HepG2 (cell line): ENCODE measurements around the gene NUDT6. TPM values are rescaled to one million over a fixed set of nuclear protein-coding genes. Genes with fewer than 3 reads are reported as not detected.
A peak's percentile ranks its signal among the peaks of the same experiment; 100 is the strongest.

Experiments
- BCLAF1 ChIP-seq: fragments of 450-650 bp; IDR thresholded peaks from 2 replicates; pipeline ENCODE4 v1.6.1; 2017; ENCODE audit warnings: mild to moderate bottlenecking
- CBX5 ChIP-seq: sonication (generic); formaldehyde crosslinking; IDR thresholded peaks from 2 replicates; pipeline ENCODE4 v1.4.0; 2020; ENCODE audit warnings: missing genetic modification reagents, borderline replicate concordance
- LBX2 ChIP-seq: sonication (generic); formaldehyde crosslinking; IDR thresholded peaks from 2 replicates; pipeline ENCODE4 v1.5.0; 2020; ENCODE audit warnings: missing genetic modification reagents, mild to moderate bottlenecking, borderline replicate concordance
- MTF2 ChIP-seq: sonication (generic); formaldehyde crosslinking; IDR thresholded peaks from 2 replicates; pipeline ENCODE4 v1.5.0; 2020; ENCODE audit warnings: missing genetic modification reagents, borderline replicate concordance
- MYC ChIP-seq: sonication (generic); formaldehyde crosslinking; IDR thresholded peaks from 2 replicates; pipeline ENCODE4 v1.9.0; 2021; ENCODE audit warnings: missing genetic modification reagents, borderline replicate concordance
- NFKBIZ ChIP-seq: IDR thresholded peaks from 2 replicates; pipeline ENCODE4 v1.6.1; 2018; ENCODE audit warnings: missing genetic modification reagents, missing compliant biosample characterization
- PHB2 ChIP-seq: fragments of 450-650 bp; IDR thresholded peaks from 2 replicates; pipeline ENCODE4 v1.6.1; 2018; ENCODE audit not compliant: partially characterized antibody
- SIN3B ChIP-seq: fragments of 150-350 bp; IDR thresholded peaks from 2 replicates; pipeline ENCODE4 v1.6.1; 2014; ENCODE audit warnings: low read length
- SNAPC5 ChIP-seq: sonication (generic); formaldehyde crosslinking; IDR thresholded peaks from 2 replicates; pipeline ENCODE4 v1.8.1; 2023; ENCODE audit warnings: mild to moderate bottlenecking, missing genetic modification reagents, borderline replicate concordance
- SRSF4 ChIP-seq: fragments of 200-400 bp; formaldehyde crosslinking; IDR thresholded peaks from one replicate; pipeline ENCODE4 v1.6.1; 2018; ENCODE audit warnings: mild to moderate bottlenecking, low read depth, low read length, moderate library complexity; ENCODE audit not compliant: poor library complexity, severe bottlenecking
- U2AF1 ChIP-seq: fragments of 200-400 bp; formaldehyde crosslinking; optimal IDR thresholded peaks from 2 replicates; pipeline ENCODE3; 2017; ENCODE audit warnings: mild to moderate bottlenecking, low read depth, low read length
- ZNF260 ChIP-seq: sonication (generic); formaldehyde crosslinking; IDR thresholded peaks from 2 replicates; pipeline ENCODE4 v1.4.0; 2020; ENCODE audit warnings: missing genetic modification reagents, low read depth, mild to moderate bottlenecking, borderline replicate concordance
- ZNF567 ChIP-seq: sonication (generic); formaldehyde crosslinking; IDR thresholded peaks from 2 replicates; pipeline ENCODE4 v1.8.1; 2023; ENCODE audit warnings: mild to moderate bottlenecking, missing genetic modification reagents, borderline replicate concordance
- ZNF570 ChIP-seq: sonication (generic); formaldehyde crosslinking; IDR thresholded peaks from 2 replicates; pipeline ENCODE4 v1.4.0; 2020; ENCODE audit warnings: mild to moderate bottlenecking, missing genetic modification reagents, borderline replicate concordance
- ZNF788 ChIP-seq: sonication (generic); formaldehyde crosslinking; IDR thresholded peaks from 2 replicates; pipeline ENCODE4 v1.5.0; 2020; ENCODE audit warnings: mild to moderate bottlenecking, missing genetic modification reagents, borderline replicate concordance
- ZSCAN29 ChIP-seq: sonication (generic); formaldehyde crosslinking; conservative IDR thresholded peaks from 2 replicates; pipeline ENCODE4 v1.4.0; 2020; ENCODE audit warnings: mild to moderate bottlenecking, missing genetic modification reagents
- polyA plus RNA-seq, 8 experiments: library from polyadenylated mRNA; depleted of rRNA in 3 of 8; stranded (reverse) in 7 of 8; unstranded in 1 of 8; fragments of >200 nt; fragmentation: Illumina TruSeq in 4 of 8; extraction: Trizol in 4 of 8; gene quantifications; 2 replicates each; pipeline versions ENCODE4 v1.2.1 to v1.2.3, GENCODE V29; 2011 to 2016; ENCODE audit warnings: low read depth in 4 of 8, missing spikeins in 1 of 8, mixed read lengths in 1 of 8; ENCODE audit not compliant: insufficient read depth in 1 of 8
- total RNA-seq, 5 experiments: library from RNA; depleted of rRNA; stranded (reverse); fragments of >200 nt; fragmentation: Illumina TruSeq; extraction: Trizol; gene quantifications; 2 replicates each; pipeline ENCODE4 v1.2.3, GENCODE V29; 2016; ENCODE audit warnings: low read depth in 1 of 5
- TF ChIP-seq, protein P1 (sequence below): sonication (generic); formaldehyde crosslinking; IDR thresholded peaks from 2 replicates; pipeline ENCODE4 v1.4.0; 2020; ENCODE audit warnings: mild to moderate bottlenecking, missing genetic modification reagents

The NUDT6 gene
- total and polyA plus RNA-seq, 2 of the 13 experiments (the other 11 are each of a cell fraction or from before 2014, with no cell fraction given), result 4.8 to 8.3 TPM

DNA sequence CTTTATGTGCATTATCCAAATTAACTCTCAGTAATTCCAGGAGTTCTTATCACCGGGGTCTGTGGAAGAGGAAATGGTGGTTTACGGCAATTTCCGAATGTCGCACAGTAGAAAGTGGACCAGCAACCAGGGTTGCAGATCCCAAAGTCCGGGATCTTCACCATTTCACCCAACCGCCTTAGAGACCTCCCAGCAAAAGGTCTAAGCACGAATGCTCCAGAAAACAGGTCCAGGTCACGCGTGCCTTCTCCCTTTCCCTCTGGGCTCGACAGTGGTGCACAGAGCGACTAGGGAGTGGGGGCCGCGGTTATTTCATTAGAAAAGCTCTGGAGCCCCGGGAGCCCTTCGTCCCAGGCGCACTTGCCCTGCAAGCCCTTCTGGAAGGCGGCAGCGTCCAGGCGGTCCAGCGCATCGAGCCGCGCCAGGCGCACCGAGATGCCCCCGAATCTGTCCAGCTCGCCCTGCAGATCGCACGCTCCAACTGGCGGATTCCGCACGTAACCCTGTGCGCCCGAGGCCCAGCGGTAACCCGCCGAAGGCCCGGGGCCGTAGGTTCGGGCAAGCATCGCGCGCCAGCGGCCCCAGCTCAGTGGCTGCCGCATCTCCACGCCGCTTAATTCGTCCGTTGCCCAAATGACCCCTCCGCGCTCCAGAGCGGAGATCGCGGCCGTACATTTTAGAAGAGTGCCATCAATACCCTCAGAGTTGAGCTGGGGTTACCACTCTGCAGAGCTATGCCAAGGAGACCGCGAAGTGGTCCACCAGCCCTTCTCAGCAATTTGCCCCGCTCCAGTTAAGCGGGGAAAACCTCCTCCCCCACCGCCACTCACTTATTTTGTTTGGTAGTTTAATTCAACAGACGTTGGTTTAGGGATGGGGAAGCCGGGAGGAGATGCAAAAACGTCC lies at the start of gene NUDT6 (continued):
- TF ChIP-seq BCLAF1 (no peak), SIN3B (no peak), PHB2 (no peak), ZNF260 (no peak), SRSF4 (no peak), ZNF788 (CRISPR knock-in tag) (peak; percentile 8; the same call in 1 of the 2 replicates), SNAPC5 (CRISPR knock-in tag) (no peak), ZSCAN29 (peak; percentile 86; the same call in 1 of the 2 replicates), ZNF567 (CRISPR knock-in tag) (no peak), LBX2 (peak; percentile 38; the same call in 1 of the 2 replicates), U2AF1 (no peak), CBX5 (CRISPR knock-in tag) (no peak), MTF2 (CRISPR knock-in tag) (peak; percentile 37; the same call in 1 of the 2 replicates), MYC (CRISPR knock-in tag) (peak; percentile 16; the same call in 1 of the 2 replicates), NFKBIZ (CRISPR knock-in tag) (no peak), ZNF570 (no peak; the same call in 1 of the 2 replicates)
- TF ChIP-seq, protein P1, sequence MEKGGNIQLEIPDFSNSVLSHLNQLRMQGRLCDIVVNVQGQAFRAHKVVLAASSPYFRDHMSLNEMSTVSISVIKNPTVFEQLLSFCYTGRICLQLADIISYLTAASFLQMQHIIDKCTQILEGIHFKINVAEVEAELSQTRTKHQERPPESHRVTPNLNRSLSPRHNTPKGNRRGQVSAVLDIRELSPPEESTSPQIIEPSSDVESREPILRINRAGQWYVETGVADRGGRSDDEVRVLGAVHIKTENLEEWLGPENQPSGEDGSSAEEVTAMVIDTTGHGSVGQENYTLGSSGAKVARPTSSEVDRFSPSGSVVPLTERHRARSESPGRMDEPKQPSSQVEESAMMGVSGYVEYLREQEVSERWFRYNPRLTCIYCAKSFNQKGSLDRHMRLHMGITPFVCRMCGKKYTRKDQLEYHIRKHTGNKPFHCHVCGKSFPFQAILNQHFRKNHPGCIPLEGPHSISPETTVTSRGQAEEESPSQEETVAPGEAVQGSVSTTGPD (CRISPR knock-in tag), result no peak
